Measurements from ENCODE around the gene YIPF3.

DNA sequence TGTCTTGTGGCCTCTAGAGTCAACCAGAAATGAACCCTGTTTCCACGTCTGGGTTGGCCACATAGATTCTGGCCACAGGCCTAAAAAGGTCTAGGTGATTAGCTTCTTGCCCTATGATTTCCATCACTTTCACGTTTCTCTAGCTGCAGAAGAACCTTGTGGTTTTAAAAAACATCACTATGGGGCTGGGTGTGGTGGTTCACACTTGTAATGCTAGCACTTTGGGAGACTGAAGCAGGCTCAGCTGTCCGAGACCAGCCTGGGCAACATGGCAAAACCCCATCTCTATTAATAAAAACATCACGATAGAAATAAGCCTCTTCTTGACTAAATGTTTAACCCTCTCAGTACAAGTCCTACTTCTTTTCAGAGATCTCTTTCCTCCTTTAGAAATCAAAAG lies 27.7 kb upstream of the YIPF3 start:
- no peak for TF ChIP-seq RBM22 (IDR thresholded peaks at IDR 0.05; ENCODE audit: low read depth, low read length, poor library complexity, severe bottlenecking)
- TF ChIP-seq CBX8 (IDR thresholded peaks at IDR 0.05; ENCODE audit: borderline replicate concordance, extremely low read depth, low read depth, low read length, poor library complexity, severe bottlenecking), result no peak
- TF ChIP-seq SMARCE1 (IDR thresholded peaks at IDR 0.05), result no peak
- TF ChIP-seq U2AF1 (optimal IDR thresholded peaks at IDR 0.05; ENCODE audit: low read depth, low read length), result no peak
- no peak for TF ChIP-seq EZH2 (IDR thresholded peaks at IDR 0.05; ENCODE audit: borderline replicate concordance, low read depth, low read length)
- TF ChIP-seq, protein P1, sequence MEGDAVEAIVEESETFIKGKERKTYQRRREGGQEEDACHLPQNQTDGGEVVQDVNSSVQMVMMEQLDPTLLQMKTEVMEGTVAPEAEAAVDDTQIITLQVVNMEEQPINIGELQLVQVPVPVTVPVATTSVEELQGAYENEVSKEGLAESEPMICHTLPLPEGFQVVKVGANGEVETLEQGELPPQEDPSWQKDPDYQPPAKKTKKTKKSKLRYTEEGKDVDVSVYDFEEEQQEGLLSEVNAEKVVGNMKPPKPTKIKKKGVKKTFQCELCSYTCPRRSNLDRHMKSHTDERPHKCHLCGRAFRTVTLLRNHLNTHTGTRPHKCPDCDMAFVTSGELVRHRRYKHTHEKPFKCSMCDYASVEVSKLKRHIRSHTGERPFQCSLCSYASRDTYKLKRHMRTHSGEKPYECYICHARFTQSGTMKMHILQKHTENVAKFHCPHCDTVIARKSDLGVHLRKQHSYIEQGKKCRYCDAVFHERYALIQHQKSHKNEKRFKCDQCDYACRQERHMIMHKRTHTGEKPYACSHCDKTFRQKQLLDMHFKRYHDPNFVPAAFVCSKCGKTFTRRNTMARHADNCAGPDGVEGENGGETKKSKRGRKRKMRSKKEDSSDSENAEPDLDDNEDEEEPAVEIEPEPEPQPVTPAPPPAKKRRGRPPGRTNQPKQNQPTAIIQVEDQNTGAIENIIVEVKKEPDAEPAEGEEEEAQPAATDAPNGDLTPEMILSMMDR (IDR thresholded peaks at IDR 0.05 in 2 of 3, conservative IDR thresholded peaks at IDR 0.05 in 1 of 3; ENCODE audit: insufficient read depth in 2 of 3, low read depth in 1 of 3, low read length in 3 of 3), result no peak
- TF ChIP-seq RCOR1 (IDR thresholded peaks at IDR 0.05; ENCODE audit: borderline replicate concordance in 1 of 2, low read depth in 2 of 2, low read length in 2 of 2), result no peak
